HEK293T (cell line): ENCODE results near the gene ANKRD35.

Source experiments
- BHLHE40 ChIP-seq: fragments of 450-650 bp; IDR thresholded peaks from 2 replicates; pipeline ENCODE4 v1.6.1; 2016; ENCODE audit warnings: mild to moderate bottlenecking, moderate library complexity, borderline replicate concordance
- CTBP1 ChIP-seq: fragments of 450-650 bp; IDR thresholded peaks from 2 replicates; pipeline ENCODE4 v1.6.1; 2016; ENCODE audit warnings: borderline replicate concordance
- ELF4 ChIP-seq: fragments of 450-650 bp; IDR thresholded peaks from 2 replicates; pipeline ENCODE4 v1.6.1; 2017; ENCODE audit warnings: antibody characterized with exemption
- LEF1 ChIP-seq: fragments of 450-650 bp; IDR thresholded peaks from 2 replicates; pipeline ENCODE4 v1.6.1; 2017; ENCODE audit warnings: mild to moderate bottlenecking, borderline replicate concordance
- SP1 ChIP-seq: fragments of 450-650 bp; IDR thresholded peaks from 2 replicates; pipeline ENCODE4 v1.6.1; 2017
- ZNF384 ChIP-seq: fragments of 450-650 bp; IDR thresholded peaks from 2 replicates; pipeline ENCODE4 v1.6.1; 2016

DNA sequence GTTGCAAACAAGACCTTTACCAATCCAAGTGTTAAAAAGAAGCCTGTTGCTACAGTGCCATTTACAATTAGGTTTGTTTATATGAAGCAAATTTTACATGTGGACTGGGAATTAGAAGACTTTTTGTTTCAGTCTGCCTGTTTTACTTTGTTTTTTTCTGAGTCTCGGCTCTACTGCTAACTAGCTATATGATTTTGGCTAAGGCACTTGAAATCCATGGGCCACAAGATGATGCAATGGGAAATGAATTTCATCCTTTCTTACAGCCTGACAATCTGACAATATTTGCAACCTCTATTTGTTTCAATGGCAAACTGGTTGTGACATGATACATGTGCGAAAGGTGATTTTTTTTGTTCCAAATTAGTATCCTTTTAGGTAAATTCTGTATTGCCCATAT, 36.6 kb upstream of the ANKRD35 start:
- TF ChIP-seq ELF4 (no peak), SP1 (no peak), LEF1 (no peak), BHLHE40 (no peak), ZNF384 (no peak), CTBP1 (no peak)
